CD14-positive monocyte (primary cell): ENCODE results near the gene ANKRD10. TPM values are rescaled to one million over a fixed set of nuclear protein-coding genes. Genes with fewer than 3 reads are reported as not detected.
"Not testable (repeated sequence)": the region's sequence is repeated elsewhere in the genome, so short reads cannot be mapped to it uniquely, and the experiment has no call there.

ENCODE experiments used
- DNase-seq, 3 donors: peaks; one replicate each; pipeline ENCODE4 v3.0.0-alpha.2; 2011 to 2022
- H2AFZ ChIP-seq: 2 replicates; pipeline ENCODE4 v1.6.0; 2012; ENCODE audit warnings: mild to moderate bottlenecking, low read depth, low read length, inconsistent platforms; ENCODE audit not compliant: insufficient read depth, poor library complexity, severe bottlenecking
- H3K27ac ChIP-seq, 2 donors: 1 replicate in 1 of 2; 2 replicates in 1 of 2; pipeline ENCODE4 v1.5.1; 2012 to 2013; ENCODE audit warnings: low read length in 2 of 2, control low read depth in 1 of 2, inconsistent platforms in 1 of 2, low read depth in 1 of 2, mild to moderate bottlenecking in 1 of 2
- H3K27me3 ChIP-seq, 2 donors: one replicate each; pipeline versions ENCODE4 v1.6.0 to v1.6.1; 2011 to 2013; ENCODE audit warnings: low read length in 2 of 2; ENCODE audit not compliant: control insufficient read depth in 2 of 2, insufficient read depth in 2 of 2
- H3K36me3 ChIP-seq, 2 donors: replicated peaks in 1 of 2; 1 replicate in 1 of 2; 2 replicates in 1 of 2; pipeline versions ENCODE4 v1.5.1 to v1.6.1; 2012 to 2013; ENCODE audit warnings: low read length in 2 of 2, control low read depth in 1 of 2, inconsistent platforms in 1 of 2, mild to moderate bottlenecking in 1 of 2; ENCODE audit not compliant: insufficient read depth in 2 of 2, control insufficient read depth in 1 of 2
- H3K4me1 ChIP-seq, 2 donors: 1 replicate in 1 of 2; 2 replicates in 1 of 2; pipeline versions ENCODE4 v1.5.1 to v1.6.1; 2012 to 2013; ENCODE audit warnings: low read length in 2 of 2, control low read depth in 1 of 2, inconsistent platforms in 1 of 2, mild to moderate bottlenecking in 1 of 2, moderate library complexity in 1 of 2; ENCODE audit not compliant: insufficient read depth in 2 of 2, control insufficient read depth in 1 of 2
- H3K4me2 ChIP-seq: replicated peaks from 2 replicates; pipeline ENCODE3; 2012; ENCODE audit warnings: low read length, moderate library complexity, mild to moderate bottlenecking; ENCODE audit not compliant: poor library complexity, severe bottlenecking; ENCODE audit errors: extremely low read depth
- H3K4me3 ChIP-seq, 3 experiments: fragments of 200-600 bp in 1 of 3; sonication (generic) in 1 of 3; replicated peaks in 1 of 3; 1 replicate in 2 of 3; 2 replicates in 1 of 3; pipeline ENCODE4 v1.5.1; 2011 to 2013; ENCODE audit warnings: low read length in 3 of 3, mild to moderate bottlenecking in 3 of 3, control low read depth in 2 of 3, low read depth in 2 of 3, inconsistent platforms in 1 of 3, moderate library complexity in 1 of 3
- H3K79me2 ChIP-seq: 2 replicates; pipeline ENCODE4 v1.6.0; 2012; ENCODE audit warnings: mild to moderate bottlenecking, control low read depth, inconsistent platforms, low read length, moderate library complexity; ENCODE audit not compliant: insufficient read depth
- H3K9ac ChIP-seq: 2 replicates; pipeline ENCODE4 v1.6.0; 2017; ENCODE audit warnings: low read length, mild to moderate bottlenecking; ENCODE audit not compliant: insufficient read depth, poor library complexity, severe bottlenecking
- H3K9me3 ChIP-seq, 2 donors: replicated peaks in 1 of 2; 1 replicate in 1 of 2; 2 replicates in 1 of 2; pipeline versions ENCODE4 v1.5.1 to v1.6.1; 2012 to 2013; ENCODE audit warnings: low read length in 2 of 2, control low read depth in 1 of 2; ENCODE audit not compliant: control insufficient read depth in 1 of 2, insufficient read depth in 1 of 2
- H4K20me1 ChIP-seq: 2 replicates; pipeline ENCODE4 v1.6.0; 2012; ENCODE audit warnings: mild to moderate bottlenecking, low read length, control low read depth, moderate library complexity; ENCODE audit not compliant: insufficient read depth
- H3K27ac Mint-ChIP-seq, 7 donors: one replicate each; pipeline ENCODE4 v1.8.0; 2020; ENCODE audit warnings: mild to moderate bottlenecking in 7 of 7, mixed read lengths in 7 of 7, moderate library complexity in 6 of 7, inconsistent platforms in 2 of 7
- H3K27me3 Mint-ChIP-seq, 3 donors: one replicate each; pipeline ENCODE4 v1.8.0; 2021 to 2022; ENCODE audit warnings: low read depth in 3 of 3, mild to moderate bottlenecking in 3 of 3, mixed read lengths in 3 of 3, moderate library complexity in 3 of 3, inconsistent platforms in 1 of 3
- H3K36me3 Mint-ChIP-seq, 2 donors: one replicate each; pipeline ENCODE4 v1.8.0; 2020; ENCODE audit warnings: mixed read lengths in 2 of 2, inconsistent platforms in 1 of 2, mild to moderate bottlenecking in 1 of 2
- H3K4me1 Mint-ChIP-seq: one replicate; pipeline ENCODE4 v1.8.0; 2020; ENCODE audit warnings: mild to moderate bottlenecking, mixed read lengths
- H3K4me3 Mint-ChIP-seq, 2 donors: one replicate each; pipeline ENCODE4 v1.8.0; 2020; ENCODE audit warnings: mild to moderate bottlenecking in 2 of 2, mixed read lengths in 2 of 2, moderate library complexity in 1 of 2
- H3K9me3 Mint-ChIP-seq, 7 donors: one replicate each; pipeline ENCODE4 v1.8.0; 2020 to 2022; ENCODE audit warnings: mixed read lengths in 7 of 7, mild to moderate bottlenecking in 6 of 7, moderate library complexity in 6 of 7, inconsistent platforms in 2 of 7
- WGBS: methylation state at CpG from one replicate; pipeline ENCODE4 v1.1.5; 2013; ENCODE audit warnings: missing lambda C conversion rate; ENCODE audit not compliant: insufficient coverage; 5-methylcytosine and 5-hydroxymethylcytosine counted together
- intact Hi-C, 2 donors: fragments of 100-400 bp; cut with micrococcal nuclease; formaldehyde crosslinking; loops; one replicate each; pipeline versions ENCODE4 v1.15.0 to v1.15.1; 2023
- polyA plus RNA-seq, 3 donors: library from polyadenylated mRNA; depleted of rRNA in 1 of 3; unstranded in 2 of 3; stranded (reverse) in 1 of 3; fragments of 300-500 nt in 2 of 3; fragments of >200 nt in 1 of 3; fragmentation: Illumina TruSeq in 2 of 3; gene quantifications; 1 replicate in 2 of 3; 2 replicates in 1 of 3; pipeline ENCODE4 v1.2.3, GENCODE V29; 2012 to 2021
- TF ChIP-seq, protein P1 (sequence below): fragments of 200-600 bp; IDR thresholded peaks from one replicate; pipeline ENCODE4 v1.8.0; 2022; ENCODE audit warnings: antibody characterized with exemption, mild to moderate bottlenecking

The ANKRD10 gene
- polyA plus RNA-seq, 3 donors: 30.5 to 79.9 (median 37.2) TPM

DNA sequence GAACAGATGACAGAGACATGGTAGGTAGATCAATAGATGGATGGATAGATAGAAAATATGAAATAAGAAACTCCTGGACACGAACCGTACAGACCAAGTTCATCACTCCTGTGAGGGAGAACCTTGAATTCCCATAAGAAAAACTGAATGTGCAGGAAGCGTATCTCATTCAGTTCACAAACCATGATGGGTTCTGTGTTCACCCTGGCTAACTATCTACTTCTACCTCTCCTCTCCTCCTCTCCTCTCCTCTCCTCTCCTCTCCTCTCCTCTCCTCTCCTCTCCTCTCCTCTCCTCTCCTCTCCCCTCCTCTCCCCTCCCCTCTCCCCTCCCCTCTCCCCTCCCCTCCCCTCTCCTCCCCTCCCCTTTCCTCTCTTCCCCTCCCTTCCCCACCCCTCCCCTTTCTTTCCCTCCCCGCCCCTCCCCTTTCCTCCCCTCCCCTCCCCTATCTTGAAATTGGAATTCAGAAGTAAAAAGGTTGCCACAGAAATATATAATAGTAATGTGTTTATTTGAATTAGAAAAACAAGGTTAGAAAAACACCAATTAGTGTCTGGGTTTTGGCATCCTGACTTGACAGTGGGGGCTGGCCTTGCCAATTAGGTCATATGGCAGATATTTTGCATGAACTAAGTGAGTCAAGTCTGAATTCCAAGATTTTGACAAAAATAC, 75.9 kb downstream of the ANKRD10 start:
- Mint-ChIP-seq H3K27me3 (peaks cover 4 to 12% (median 12%) of the 10 kb centered on the region in 3 donors), H3K4me3 (no peak overlapping the region), H3K9me3 (peaks cover 0 to 21% (median 5%) of the 10 kb centered on the region in 7 donors), H3K36me3 (no peaks in the 10 kb centered on the region), H3K4me1 (no peaks in the 10 kb centered on the region), H3K27ac (no peak overlapping the region)
- Histone ChIP-seq H2AFZ (no peak overlapping the region), H3K4me2 (no peak overlapping the region), H3K9me3 (peaks cover 0 to 2% of the 10 kb centered on the region in 2 donors), H3K27ac (no peak overlapping the region), H3K27me3 (no peaks in the 10 kb centered on the region), H3K79me2 (no peaks in the 10 kb centered on the region), H3K4me3 (no peak overlapping the region), H3K9ac (no peak overlapping the region), H3K36me3 (no peaks in the 10 kb centered on the region), H3K4me1 (no peaks in the 10 kb centered on the region), H4K20me1 (no peaks in the 10 kb centered on the region)
- TF ChIP-seq, protein P1, sequence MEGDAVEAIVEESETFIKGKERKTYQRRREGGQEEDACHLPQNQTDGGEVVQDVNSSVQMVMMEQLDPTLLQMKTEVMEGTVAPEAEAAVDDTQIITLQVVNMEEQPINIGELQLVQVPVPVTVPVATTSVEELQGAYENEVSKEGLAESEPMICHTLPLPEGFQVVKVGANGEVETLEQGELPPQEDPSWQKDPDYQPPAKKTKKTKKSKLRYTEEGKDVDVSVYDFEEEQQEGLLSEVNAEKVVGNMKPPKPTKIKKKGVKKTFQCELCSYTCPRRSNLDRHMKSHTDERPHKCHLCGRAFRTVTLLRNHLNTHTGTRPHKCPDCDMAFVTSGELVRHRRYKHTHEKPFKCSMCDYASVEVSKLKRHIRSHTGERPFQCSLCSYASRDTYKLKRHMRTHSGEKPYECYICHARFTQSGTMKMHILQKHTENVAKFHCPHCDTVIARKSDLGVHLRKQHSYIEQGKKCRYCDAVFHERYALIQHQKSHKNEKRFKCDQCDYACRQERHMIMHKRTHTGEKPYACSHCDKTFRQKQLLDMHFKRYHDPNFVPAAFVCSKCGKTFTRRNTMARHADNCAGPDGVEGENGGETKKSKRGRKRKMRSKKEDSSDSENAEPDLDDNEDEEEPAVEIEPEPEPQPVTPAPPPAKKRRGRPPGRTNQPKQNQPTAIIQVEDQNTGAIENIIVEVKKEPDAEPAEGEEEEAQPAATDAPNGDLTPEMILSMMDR: no peak
- intact Hi-C loops: no loop called here
- no CpG with 5 or more reads among the region's 4 CpGs for WGBS
- no peak for DNase-seq

DNA sequence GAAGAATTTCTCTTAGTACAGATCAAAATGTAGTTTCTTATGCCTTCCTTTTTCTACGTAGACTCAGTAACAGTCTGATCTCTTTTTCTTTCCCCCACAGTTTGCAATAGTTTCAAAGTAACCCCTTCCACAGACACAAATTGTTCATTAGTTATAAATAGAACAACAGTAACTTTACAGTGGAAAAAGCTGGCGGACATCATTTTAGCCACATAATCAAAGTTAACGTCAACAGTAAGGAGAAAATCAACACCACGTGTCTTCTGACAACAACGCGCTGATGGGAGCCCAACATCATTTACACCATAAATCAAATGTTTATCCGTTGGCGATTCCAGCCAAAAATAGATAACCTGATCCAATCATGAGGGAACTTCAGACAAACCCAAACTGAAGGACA, 76.8 kb downstream of the ANKRD10 start:
- H3K79me2 ChIP-seq: no peaks in the 10 kb centered on the region
- no peak overlapping the region for H3K4me3 ChIP-seq
- no peak overlapping the region for H3K4me2 ChIP-seq
- H3K27ac Mint-ChIP-seq: no peak overlapping the region
- no peaks in the 10 kb centered on the region for H3K4me1 Mint-ChIP-seq
- WGBS: 96% methylated on average over 4 of the region's 8 CpGs
- intact Hi-C loops: no loop called here
- H4K20me1 ChIP-seq: no peaks in the 10 kb centered on the region
- H3K36me3 ChIP-seq: no peaks in the 10 kb centered on the region
- H3K36me3 Mint-ChIP-seq: no peaks in the 10 kb centered on the region
- no peaks in the 10 kb centered on the region for H3K4me1 ChIP-seq
- no peak for DNase-seq
- H3K4me3 Mint-ChIP-seq: no peak overlapping the region
- H3K27ac ChIP-seq: no peak overlapping the region
- no peak overlapping the region for H2AFZ ChIP-seq
- no peaks in the 10 kb centered on the region for H3K27me3 ChIP-seq
- TF ChIP-seq, protein P1: no peak
- no peak overlapping the region for H3K9ac ChIP-seq
- H3K27me3 Mint-ChIP-seq: peaks cover 4 to 12% (median 10%) of the 10 kb centered on the region in 3 donors
- peaks cover 0 to 15% (median 3%) of the 10 kb centered on the region in 7 donors for H3K9me3 Mint-ChIP-seq
- H3K9me3 ChIP-seq: peaks cover 0 to 2% of the 10 kb centered on the region in 2 donors

DNA sequence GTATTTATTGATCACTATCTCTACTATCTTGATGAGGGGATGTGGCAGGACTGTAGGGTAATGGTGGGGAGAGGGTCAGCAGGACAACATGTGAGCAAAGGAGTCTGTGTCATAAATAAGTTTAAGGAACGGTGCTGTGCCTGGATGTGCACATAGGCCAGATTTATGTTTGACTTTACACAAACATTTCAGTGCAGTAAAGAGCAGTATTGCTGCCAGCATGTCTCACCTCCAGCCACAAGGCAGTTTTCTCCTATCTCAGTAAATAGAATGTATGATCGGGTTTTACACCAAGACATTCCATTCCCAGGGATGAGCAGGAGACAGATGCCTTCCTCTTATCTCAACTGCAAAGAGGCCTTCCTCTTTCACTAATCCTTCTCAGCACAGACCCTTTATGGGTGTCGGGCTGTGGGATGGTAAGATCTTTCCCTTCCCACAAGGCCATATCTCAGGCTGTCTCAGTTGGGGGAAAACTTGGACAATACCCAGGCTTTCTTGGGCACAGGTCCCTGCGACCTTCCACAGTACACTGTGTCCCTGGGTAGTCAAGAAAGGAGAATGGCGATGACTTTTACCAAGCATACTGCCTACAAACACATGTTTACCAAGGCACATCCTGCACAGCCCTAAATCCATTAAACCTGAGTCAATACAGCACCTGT, 77.3 kb downstream of the ANKRD10 start:
- not testable (repeated sequence) for H3K27ac Mint-ChIP-seq, H3K9ac ChIP-seq

More for the DNA sequence above, 77.3 kb downstream of the ANKRD10 start:
- H3K9me3 ChIP-seq, H3K4me3 Mint-ChIP-seq, H3K4me2 ChIP-seq, H3K4me3 ChIP-seq, H3K79me2 ChIP-seq, H2AFZ ChIP-seq, H3K4me1 ChIP-seq, DNase-seq, H3K4me1 Mint-ChIP-seq, H3K27ac ChIP-seq, H4K20me1 ChIP-seq, H3K27me3 ChIP-seq, intact Hi-C loops, H3K36me3 Mint-ChIP-seq, H3K36me3 ChIP-seq: not testable (repeated sequence)
- Mint-ChIP-seq H3K27me3 (peaks cover 4 to 12% (median 10%) of the 10 kb centered on the region in 3 donors), H3K9me3 (peaks cover 0 to 12% (median 3%) of the 10 kb centered on the region in 7 donors)
- WGBS: 100% methylated on average over 2 of the region's 5 CpGs
